ENCODE data around the gene GNAT1. TPM values are rescaled to one million over a fixed set of nuclear protein-coding genes. Genes with fewer than 3 reads are reported as not detected.

GNAT1 gene
- total RNA-seq, 1 experiment from 2014 or later = 0.50 TPM

DNA sequence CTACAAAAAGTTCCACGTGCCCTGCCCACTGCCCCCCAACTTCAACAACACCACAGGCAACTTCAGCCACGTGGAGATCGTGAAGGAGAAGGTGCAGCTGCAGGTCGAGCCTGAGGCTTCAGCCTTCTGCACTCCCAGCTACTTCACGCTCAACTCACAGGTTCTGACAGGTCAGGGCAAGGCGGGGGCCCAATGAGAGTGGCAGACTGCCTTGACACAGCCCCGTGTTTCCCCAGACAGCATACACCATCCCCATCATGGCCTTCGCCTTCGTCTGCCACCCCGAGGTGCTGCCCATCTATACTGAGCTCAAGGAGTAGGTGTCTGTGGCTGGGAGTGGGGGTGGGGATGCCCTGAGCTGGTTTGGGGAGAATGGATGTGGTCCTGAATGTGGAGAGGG, 26.3 kb downstream of the GNAT1 start:
- ChIA-PET CTCF (interaction anchor here (0.6 to 1.0 kb wide), 2 partner anchors 8 to 1389 kb away, joined by 3 read pairs; no protein-coding TSS in a partner anchor), POLR2A (no interaction called here)
- no TSS peak for BruUV-seq (replicated peaks)
- TF ChIP-seq, protein P1, sequence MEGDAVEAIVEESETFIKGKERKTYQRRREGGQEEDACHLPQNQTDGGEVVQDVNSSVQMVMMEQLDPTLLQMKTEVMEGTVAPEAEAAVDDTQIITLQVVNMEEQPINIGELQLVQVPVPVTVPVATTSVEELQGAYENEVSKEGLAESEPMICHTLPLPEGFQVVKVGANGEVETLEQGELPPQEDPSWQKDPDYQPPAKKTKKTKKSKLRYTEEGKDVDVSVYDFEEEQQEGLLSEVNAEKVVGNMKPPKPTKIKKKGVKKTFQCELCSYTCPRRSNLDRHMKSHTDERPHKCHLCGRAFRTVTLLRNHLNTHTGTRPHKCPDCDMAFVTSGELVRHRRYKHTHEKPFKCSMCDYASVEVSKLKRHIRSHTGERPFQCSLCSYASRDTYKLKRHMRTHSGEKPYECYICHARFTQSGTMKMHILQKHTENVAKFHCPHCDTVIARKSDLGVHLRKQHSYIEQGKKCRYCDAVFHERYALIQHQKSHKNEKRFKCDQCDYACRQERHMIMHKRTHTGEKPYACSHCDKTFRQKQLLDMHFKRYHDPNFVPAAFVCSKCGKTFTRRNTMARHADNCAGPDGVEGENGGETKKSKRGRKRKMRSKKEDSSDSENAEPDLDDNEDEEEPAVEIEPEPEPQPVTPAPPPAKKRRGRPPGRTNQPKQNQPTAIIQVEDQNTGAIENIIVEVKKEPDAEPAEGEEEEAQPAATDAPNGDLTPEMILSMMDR (IDR thresholded peaks at IDR 0.05; ENCODE audit: insufficient read depth in 1 of 2, low read depth in 1 of 2, low read length in 1 of 2, severe bottlenecking in 1 of 2, unreplicated experiment in 1 of 2) = no peak
- no peak for DNase-seq
- no peaks in the 10 kb centered on the region for H3K27me3 Mint-ChIP-seq (ENCODE audit: insufficient read depth, unreplicated experiment)
- H3K9me3 Mint-ChIP-seq (ENCODE audit: unreplicated experiment) = no peaks in the 10 kb centered on the region
- no peak overlapping the region for H3K4me3 Mint-ChIP-seq (ENCODE audit: unreplicated experiment)
- H3K4me3 ChIP-seq (ENCODE audit: low read depth, low read length) = no peak overlapping the region
- no peak overlapping the region for H3K27ac Mint-ChIP-seq (ENCODE audit: unreplicated experiment)
- no peaks in the 10 kb centered on the region for H3K4me1 Mint-ChIP-seq (ENCODE audit: low read depth, unreplicated experiment)
- intact Hi-C loops (cut with micrococcal nuclease; ENCODE audit: unreplicated experiment) = no loop called here
- peaks cover 1% of the 10 kb centered on the region; the same call in 1 of the 2 replicates for H3K36me3 ChIP-seq (ENCODE audit: control insufficient read depth, insufficient read depth, low read length)
- H3K9me3 ChIP-seq = no peaks in the 10 kb centered on the region
- no peaks in the 10 kb centered on the region for H3K4me1 ChIP-seq
- H3K36me3 Mint-ChIP-seq (ENCODE audit: insufficient read depth, unreplicated experiment) = peaks cover 6% of the 10 kb centered on the region
- no peaks in the 10 kb centered on the region for H3K27me3 ChIP-seq (replicated peaks; ENCODE audit: control insufficient read depth, insufficient read depth, low read length)

GRCh38 chr3:50218448-50218847, 27.0 kb downstream of the GNAT1 start:
- no peak overlapping the region for H3K4me3 ChIP-seq (ENCODE audit: low read depth, low read length)
- BruUV-seq (replicated peaks) = no TSS peak
- DNase-seq = no peak
- no peaks in the 10 kb centered on the region for H3K27me3 ChIP-seq (replicated peaks; ENCODE audit: control insufficient read depth, insufficient read depth, low read length)
- H3K36me3 ChIP-seq (ENCODE audit: control insufficient read depth, insufficient read depth, low read length) = peaks cover 1% of the 10 kb centered on the region; the same call in 1 of the 2 replicates
- POLR2A ChIA-PET = no interaction called here
- H3K4me1 Mint-ChIP-seq (ENCODE audit: low read depth, unreplicated experiment) = no peaks in the 10 kb centered on the region
- peaks cover 6% of the 10 kb centered on the region for H3K36me3 Mint-ChIP-seq (ENCODE audit: insufficient read depth, unreplicated experiment)
- H3K27ac Mint-ChIP-seq (ENCODE audit: unreplicated experiment) = no peak overlapping the region
- no peak overlapping the region for H3K4me3 Mint-ChIP-seq (ENCODE audit: unreplicated experiment)
- TF ChIP-seq, protein P1 (IDR thresholded peaks at IDR 0.05; ENCODE audit: insufficient read depth in 1 of 2, low read depth in 1 of 2, low read length in 1 of 2, severe bottlenecking in 1 of 2, unreplicated experiment in 1 of 2) = no peak
- CTCF ChIA-PET = interaction anchor here (1.0 kb wide), 1 partner anchor 7 kb away, joined by 3 read pairs; no protein-coding TSS in a partner anchor
- no peaks in the 10 kb centered on the region for H3K9me3 ChIP-seq
- no peaks in the 10 kb centered on the region for H3K9me3 Mint-ChIP-seq (ENCODE audit: unreplicated experiment)
- intact Hi-C loops (cut with micrococcal nuclease; ENCODE audit: unreplicated experiment) = no loop called here
- no peaks in the 10 kb centered on the region for H3K4me1 ChIP-seq
- no peaks in the 10 kb centered on the region for H3K27me3 Mint-ChIP-seq (ENCODE audit: insufficient read depth, unreplicated experiment)

- H3K36me3 Mint-ChIP-seq (ENCODE audit: insufficient read depth, unreplicated experiment) = peaks cover 6% of the 10 kb centered on the region
- no peak for DNase-seq
- Histone ChIP-seq H3K36me3 (ENCODE audit: control insufficient read depth, insufficient read depth, low read length) (peaks cover 1% of the 10 kb centered on the region; the same call in 1 of the 2 replicates), H3K9me3 (no peaks in the 10 kb centered on the region), H3K27me3 (replicated peaks; ENCODE audit: control insufficient read depth, insufficient read depth, low read length) (no peaks in the 10 kb centered on the region), H3K4me3 (ENCODE audit: low read depth, low read length) (no peak overlapping the region), H3K4me1 (no peaks in the 10 kb centered on the region)
- POLR2A ChIA-PET = no interaction called here
- BruUV-seq (replicated peaks) = no TSS peak
- no peaks in the 10 kb centered on the region for H3K9me3 Mint-ChIP-seq (ENCODE audit: unreplicated experiment)
- no peaks in the 10 kb centered on the region for H3K27me3 Mint-ChIP-seq (ENCODE audit: insufficient read depth, unreplicated experiment)
- CTCF ChIA-PET = no interaction called here
- no peak overlapping the region for H3K27ac Mint-ChIP-seq (ENCODE audit: unreplicated experiment)
- no peak overlapping the region for H3K4me3 Mint-ChIP-seq (ENCODE audit: unreplicated experiment)
- H3K4me1 Mint-ChIP-seq (ENCODE audit: low read depth, unreplicated experiment) = no peaks in the 10 kb centered on the region
- TF ChIP-seq, protein P1 (IDR thresholded peaks at IDR 0.05; ENCODE audit: insufficient read depth in 1 of 2, low read depth in 1 of 2, low read length in 1 of 2, severe bottlenecking in 1 of 2, unreplicated experiment in 1 of 2) = no peak
- intact Hi-C loops (cut with micrococcal nuclease; ENCODE audit: unreplicated experiment) = no loop called here
Observed at GRCh38 chr3:50219285-50219684, 27.9 kb downstream of the GNAT1 start.
